ENCODE measurements around the gene APOBEC4. TPM values are rescaled to one million over a fixed set of nuclear protein-coding genes. Genes with fewer than 3 reads are reported as not detected.
A peak's percentile ranks its signal among the peaks of the same experiment; 100 is the strongest.

APOBEC4 gene
- total and polyA plus RNA-seq, 10 of the 15 experiments (the other 5 are each of a cell fraction or from before 2014, with no cell fraction given): 0.04 to 0.25 (median 0.06) TPM; not detected in 5

DNA sequence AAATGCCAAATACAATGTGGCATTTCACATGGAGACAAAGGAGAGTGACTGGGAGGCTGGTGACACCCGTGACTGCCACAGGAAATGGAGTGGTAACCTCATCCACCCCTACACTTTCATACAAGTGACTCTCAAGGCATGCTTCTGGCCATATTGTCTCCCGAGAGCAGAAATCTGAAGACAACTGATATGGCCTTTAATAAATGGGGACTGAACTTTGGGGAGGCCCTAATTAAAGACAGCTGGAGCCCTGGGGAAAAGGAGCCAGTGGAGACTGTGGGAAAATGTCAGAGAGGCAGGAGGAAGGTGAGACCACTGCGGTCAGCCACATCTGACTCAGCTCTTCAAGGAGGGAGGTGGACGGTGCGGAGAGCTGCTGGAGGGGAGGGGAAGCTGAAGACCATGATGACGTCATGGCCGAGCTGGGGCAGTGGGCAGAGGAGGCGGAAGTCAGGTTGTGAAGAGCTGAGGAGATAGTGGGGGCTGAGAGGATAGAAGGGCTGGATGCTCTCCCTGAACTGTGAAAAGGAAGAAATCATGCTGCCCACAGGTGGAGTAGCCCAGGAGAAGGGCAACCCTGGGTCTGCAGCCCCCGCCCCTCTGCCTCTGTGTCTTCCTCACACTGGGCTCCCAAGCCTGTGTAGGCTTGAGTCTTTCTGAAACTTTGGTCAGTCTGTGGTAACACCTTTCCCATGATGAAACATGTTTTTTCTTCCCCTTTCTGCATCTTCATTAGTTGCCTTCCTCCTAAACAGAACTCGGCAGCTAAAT, 48.9 kb downstream of the APOBEC4 start (continued):
- TF ChIP-seq, protein P1, sequence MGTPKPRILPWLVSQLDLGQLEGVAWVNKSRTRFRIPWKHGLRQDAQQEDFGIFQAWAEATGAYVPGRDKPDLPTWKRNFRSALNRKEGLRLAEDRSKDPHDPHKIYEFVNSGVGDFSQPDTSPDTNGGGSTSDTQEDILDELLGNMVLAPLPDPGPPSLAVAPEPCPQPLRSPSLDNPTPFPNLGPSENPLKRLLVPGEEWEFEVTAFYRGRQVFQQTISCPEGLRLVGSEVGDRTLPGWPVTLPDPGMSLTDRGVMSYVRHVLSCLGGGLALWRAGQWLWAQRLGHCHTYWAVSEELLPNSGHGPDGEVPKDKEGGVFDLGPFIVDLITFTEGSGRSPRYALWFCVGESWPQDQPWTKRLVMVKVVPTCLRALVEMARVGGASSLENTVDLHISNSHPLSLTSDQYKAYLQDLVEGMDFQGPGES (IDR thresholded peaks at IDR 0.05): no peak; the same call in 1 of the 2 replicates
- peak; percentile 86; the same call in 1 of the 2 replicates for TF ChIP-seq NFIC (IDR thresholded peaks at IDR 0.05; ENCODE audit: low read depth, low read length)
- no peak for TF ChIP-seq ZNF622 (IDR thresholded peaks at IDR 0.05)
- no peak for TF ChIP-seq MYC (IDR thresholded peaks at IDR 0.05; ENCODE audit: insufficient read depth, insufficient read length, insufficient replicate concordance, low read length, severe bottlenecking)
- no peak for TF ChIP-seq TCF7 (IDR thresholded peaks at IDR 0.05; ENCODE audit: borderline replicate concordance)
- TF ChIP-seq SIN3A (IDR thresholded peaks at IDR 0.05; ENCODE audit: low read depth, low read length): no peak
- TF ChIP-seq FOXK2 (IDR thresholded peaks at IDR 0.05): no peak
- TF ChIP-seq RFX5 (IDR thresholded peaks at IDR 0.05; ENCODE audit: low read depth, low read length): no peak
- TF ChIP-seq ZNF217 (IDR thresholded peaks at IDR 0.05): no peak; the same call in 1 of the 2 replicates
- peak; percentile 94 for TF ChIP-seq JUND (IDR thresholded peaks at IDR 0.05; ENCODE audit: low read depth, low read length)
- TF ChIP-seq DPF2 (IDR thresholded peaks at IDR 0.05): peak; percentile 97
- TF ChIP-seq KAT2A (conservative IDR thresholded peaks at IDR 0.05; ENCODE audit: control insufficient read depth, low read depth, low read length): no peak
- TF ChIP-seq, protein P2, sequence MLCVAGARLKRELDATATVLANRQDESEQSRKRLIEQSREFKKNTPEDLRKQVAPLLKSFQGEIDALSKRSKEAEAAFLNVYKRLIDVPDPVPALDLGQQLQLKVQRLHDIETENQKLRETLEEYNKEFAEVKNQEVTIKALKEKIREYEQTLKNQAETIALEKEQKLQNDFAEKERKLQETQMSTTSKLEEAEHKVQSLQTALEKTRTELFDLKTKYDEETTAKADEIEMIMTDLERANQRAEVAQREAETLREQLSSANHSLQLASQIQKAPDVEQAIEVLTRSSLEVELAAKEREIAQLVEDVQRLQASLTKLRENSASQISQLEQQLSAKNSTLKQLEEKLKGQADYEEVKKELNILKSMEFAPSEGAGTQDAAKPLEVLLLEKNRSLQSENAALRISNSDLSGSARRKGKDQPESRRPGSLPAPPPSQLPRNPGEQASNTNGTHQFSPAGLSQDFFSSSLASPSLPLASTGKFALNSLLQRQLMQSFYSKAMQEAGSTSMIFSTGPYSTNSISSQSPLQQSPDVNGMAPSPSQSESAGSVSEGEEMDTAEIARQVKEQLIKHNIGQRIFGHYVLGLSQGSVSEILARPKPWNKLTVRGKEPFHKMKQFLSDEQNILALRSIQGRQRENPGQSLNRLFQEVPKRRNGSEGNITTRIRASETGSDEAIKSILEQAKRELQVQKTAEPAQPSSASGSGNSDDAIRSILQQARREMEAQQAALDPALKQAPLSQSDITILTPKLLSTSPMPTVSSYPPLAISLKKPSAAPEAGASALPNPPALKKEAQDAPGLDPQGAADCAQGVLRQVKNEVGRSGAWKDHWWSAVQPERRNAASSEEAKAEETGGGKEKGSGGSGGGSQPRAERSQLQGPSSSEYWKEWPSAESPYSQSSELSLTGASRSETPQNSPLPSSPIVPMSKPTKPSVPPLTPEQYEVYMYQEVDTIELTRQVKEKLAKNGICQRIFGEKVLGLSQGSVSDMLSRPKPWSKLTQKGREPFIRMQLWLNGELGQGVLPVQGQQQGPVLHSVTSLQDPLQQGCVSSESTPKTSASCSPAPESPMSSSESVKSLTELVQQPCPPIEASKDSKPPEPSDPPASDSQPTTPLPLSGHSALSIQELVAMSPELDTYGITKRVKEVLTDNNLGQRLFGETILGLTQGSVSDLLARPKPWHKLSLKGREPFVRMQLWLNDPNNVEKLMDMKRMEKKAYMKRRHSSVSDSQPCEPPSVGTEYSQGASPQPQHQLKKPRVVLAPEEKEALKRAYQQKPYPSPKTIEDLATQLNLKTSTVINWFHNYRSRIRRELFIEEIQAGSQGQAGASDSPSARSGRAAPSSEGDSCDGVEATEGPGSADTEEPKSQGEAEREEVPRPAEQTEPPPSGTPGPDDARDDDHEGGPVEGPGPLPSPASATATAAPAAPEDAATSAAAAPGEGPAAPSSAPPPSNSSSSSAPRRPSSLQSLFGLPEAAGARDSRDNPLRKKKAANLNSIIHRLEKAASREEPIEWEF (IDR thresholded peaks at IDR 0.05; ENCODE audit: insufficient replicate concordance, low read depth, low read length): peak; percentile 89
- TF ChIP-seq HDAC2 (IDR thresholded peaks at IDR 0.05): no peak
- no peak; the same call in 1 of the 2 replicates for TF ChIP-seq ZBTB40 (IDR thresholded peaks at IDR 0.05; ENCODE audit: borderline replicate concordance)
- no peak for TF ChIP-seq POLR2A (IDR thresholded peaks at IDR 0.05; ENCODE audit: low read depth, low read length)
- TF ChIP-seq E4F1 (IDR thresholded peaks at IDR 0.05; ENCODE audit: borderline replicate concordance, partially characterized antibody): peak; percentile 78
